Amygdala (tissue), 56 donors: ENCODE measurements around the gene SMC6.

Experiments used
- DNase-seq, 56 donors: peaks; one replicate each; lab custom pipeline; 2025; lab: John Stamatoyannopoulos, UW

Gene SMC6, protein sequence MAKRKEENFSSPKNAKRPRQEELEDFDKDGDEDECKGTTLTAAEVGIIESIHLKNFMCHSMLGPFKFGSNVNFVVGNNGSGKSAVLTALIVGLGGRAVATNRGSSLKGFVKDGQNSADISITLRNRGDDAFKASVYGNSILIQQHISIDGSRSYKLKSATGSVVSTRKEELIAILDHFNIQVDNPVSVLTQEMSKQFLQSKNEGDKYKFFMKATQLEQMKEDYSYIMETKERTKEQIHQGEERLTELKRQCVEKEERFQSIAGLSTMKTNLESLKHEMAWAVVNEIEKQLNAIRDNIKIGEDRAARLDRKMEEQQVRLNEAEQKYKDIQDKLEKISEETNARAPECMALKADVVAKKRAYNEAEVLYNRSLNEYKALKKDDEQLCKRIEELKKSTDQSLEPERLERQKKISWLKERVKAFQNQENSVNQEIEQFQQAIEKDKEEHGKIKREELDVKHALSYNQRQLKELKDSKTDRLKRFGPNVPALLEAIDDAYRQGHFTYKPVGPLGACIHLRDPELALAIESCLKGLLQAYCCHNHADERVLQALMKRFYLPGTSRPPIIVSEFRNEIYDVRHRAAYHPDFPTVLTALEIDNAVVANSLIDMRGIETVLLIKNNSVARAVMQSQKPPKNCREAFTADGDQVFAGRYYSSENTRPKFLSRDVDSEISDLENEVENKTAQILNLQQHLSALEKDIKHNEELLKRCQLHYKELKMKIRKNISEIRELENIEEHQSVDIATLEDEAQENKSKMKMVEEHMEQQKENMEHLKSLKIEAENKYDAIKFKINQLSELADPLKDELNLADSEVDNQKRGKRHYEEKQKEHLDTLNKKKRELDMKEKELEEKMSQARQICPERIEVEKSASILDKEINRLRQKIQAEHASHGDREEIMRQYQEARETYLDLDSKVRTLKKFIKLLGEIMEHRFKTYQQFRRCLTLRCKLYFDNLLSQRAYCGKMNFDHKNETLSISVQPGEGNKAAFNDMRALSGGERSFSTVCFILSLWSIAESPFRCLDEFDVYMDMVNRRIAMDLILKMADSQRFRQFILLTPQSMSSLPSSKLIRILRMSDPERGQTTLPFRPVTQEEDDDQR

DNA sequence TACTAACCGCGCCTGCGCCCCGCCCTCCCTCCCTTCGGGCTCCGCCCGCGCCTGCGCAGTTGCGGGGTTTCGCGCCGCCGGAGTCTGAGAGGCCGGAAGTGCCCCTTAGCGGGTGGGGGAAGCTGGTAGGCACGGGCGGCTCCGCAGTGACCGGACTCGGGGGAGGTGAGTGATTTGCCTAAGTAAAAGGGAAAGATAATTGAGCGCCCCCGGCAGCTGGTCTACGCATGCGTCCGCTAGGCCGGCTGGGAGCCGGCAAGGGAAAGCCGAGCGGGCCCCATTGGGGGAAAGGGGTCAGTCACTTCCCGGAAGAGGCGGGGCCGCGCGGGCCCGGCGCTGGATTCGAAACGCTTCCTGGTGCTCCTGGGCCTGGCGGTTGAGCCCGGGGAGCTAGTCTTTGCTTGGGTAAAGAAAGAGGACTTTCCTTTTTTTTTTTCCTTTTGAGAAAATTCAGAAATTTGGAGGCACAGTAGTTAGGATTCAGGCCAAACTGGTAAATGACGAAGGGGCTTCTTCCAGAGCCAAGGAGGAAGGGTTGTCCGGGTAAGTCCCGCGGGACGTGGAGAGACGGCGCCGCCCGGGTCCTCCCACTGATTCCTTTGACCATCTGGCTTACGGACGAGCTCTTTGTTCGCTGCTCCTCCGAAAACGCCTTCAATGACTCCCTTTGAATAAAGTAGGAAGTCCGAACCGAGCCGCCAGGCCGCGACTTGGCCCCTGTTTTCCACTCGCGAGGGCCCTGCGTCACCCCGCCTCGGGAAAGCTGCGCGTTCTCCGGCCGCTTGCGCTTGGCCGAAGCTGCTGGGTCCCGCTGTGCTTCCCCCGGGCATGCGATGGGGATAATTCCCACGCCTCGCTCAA, at the start of gene SMC6, which contains the start of gene GEN1:
TSS of gene SMC6 (minus strand) at position 8 of the 861 bp plus-strand sequence. CDS start 7,864 bp downstream, outside the sequence.
TSS of gene GEN1 (plus strand) at position 336 of the 861 bp plus-strand sequence. CDS start 5,806 bp downstream, outside the sequence.
- DNase-seq = peak; percentile 59 to 100 (median 90)

DNA sequence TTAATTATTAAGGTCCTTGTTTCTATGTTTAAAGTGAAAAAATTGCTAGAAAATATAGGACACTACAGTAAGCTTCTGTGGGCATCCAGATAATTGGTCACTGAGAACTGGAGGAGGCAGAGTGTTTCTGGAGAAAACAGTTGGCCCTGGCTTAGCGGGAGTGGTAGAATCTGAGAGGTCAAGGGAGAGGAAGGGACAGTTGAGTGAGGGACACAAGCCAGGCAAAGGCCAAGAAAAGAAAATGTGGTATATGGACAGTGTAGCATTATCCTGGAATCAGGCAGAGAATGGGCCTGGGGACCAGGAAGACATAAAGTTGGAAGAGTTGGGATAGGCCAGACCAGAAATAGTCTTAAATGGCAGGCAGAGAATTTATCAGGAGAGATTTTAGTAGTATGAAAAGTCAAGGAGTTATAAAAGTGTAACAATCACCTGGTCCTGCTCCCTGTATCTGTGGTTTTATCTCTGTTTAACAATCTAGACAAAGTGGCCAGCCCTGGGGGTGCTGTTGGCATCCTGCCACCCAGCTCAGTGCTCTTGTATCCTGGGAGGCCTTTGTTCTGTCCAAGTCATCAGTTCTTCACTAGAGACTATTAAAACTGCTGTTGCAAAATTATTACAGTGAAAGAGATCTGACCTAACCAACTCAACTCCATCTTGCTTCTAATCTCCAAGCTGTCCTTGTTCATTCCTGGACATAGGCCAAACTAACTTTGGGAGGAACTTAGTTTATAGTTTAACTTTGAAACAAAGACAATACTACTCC, 47.3 kb upstream of the SMC6 start:
- no peak for DNase-seq

DNA sequence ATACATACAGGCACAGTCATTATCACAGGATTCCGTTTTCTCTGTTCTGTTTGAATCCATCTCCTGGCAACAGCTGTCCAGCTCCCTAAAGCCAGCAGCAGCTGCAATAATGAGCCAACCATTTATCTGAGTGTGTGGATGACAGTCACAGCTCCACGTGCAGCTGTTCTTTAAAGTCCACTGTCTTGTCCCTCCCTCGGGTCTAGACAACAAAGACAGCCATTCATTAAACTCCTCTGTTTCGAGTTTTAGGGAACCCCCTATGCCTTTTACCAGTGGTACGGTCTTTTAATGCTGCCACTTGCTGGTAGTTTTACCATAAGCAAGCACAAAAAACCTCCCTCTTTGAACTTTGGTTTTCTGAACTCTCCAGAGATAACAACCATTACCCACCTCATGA, 46.6 kb upstream of the SMC6 start:
- DNase-seq = peak in 12 of 56 donors; percentile 10 to 47 (median 22)

DNA sequence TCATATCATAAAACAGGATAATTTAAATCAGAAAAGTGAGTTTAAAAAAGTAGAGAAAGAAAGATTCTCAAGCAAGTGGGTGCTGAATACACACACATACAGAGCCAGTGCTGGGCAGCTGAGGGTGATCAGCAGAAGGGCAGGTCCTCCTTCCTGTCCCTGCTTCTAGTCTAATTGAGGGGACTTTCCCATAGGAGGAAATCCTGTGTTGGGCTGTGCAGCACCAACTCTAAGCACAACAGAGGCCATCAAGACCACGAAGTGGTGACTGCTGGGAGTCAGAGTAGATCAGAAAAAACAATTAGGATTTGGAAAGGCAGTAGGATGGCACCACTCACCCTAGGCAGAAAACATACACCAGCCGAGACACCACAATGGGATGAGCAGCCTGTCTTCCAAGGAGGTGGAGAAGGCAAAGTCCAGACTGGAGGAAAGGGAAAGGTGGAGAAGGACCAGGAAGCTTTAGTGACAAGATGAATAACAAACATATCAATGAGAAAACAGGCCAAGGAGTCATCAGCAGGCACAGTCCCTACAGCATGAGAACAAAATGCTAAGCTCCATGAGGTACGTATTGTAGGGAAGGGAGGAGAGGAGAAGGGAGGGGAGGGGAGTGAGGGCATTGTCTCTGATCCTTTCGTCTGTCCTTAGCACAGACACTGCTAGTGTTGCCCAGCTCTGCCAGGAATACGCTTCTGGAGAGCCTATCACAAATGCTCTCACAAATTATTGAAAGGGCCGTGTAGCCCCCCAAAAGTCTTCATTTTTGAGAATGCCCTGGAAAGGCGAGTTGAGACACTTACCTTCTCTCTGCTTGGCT, 45.9 kb upstream of the SMC6 start:
- no peak for DNase-seq

DNA sequence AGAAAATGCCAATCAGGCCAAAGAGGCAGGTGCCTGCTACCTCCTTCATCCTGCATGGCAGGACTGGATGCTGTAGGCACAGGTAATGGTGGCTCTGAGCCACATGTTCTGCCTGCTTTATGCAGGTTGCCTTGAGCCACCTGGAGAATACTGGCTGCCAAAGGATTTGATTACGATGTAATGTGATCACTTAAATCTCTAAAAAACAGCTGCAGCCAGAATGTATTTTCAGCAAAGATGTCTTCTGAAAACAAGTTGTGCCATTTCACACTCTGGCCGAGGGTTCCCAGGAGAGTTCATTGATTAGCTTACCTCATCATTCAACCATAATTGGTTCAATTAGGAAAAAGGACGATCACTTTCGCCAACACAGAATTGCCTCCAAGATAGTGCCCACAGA, 44.7 kb upstream of the SMC6 start:
- no peak for DNase-seq

DNA sequence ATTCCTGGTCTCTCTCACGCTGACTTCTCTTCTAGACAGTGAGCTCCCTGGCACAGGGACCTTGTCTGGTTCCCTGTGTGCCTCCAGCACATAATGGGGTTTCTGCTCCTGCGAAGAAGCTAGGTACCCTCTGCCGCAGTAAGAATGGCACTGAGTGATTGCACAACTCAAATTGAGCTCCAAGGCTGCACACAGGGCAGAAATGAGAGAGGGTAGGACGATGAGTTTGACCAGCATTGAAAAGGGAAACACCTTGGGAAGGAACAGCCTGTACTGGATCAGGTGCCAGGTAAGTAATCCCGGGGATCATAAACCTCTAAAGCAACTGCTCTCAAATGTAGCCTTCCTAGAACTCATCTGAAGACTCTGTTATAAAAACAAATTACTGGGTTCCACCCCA, 41.7 kb upstream of the SMC6 start:
- no peak for DNase-seq

DNA sequence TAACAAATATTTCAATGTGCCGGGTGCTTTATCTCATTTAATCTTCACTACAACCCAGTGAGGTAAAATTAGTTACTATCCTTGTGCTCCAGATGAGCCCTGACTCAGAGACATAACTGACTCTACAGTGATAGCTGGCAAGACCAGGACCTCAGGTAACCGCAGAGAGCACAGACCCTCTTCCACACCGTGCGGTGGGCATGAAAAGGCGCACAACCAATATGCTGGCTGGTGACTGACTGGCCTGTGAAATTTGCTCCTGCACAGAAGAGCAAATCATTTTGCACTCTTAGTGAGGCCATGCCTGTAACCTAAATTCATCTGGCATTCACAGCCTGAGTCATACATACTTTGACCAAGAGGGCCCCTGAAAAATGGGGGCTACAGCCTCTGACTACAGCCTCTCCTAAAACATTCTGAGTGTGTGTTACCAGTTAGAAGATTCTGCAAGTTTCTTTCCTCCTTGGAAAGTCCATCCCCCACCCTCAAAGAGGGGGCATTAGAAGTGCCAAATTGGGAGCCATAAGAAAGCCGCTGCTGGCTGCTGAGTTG, 40.3 kb upstream of the SMC6 start:
- DNase-seq = no peak

DNA sequence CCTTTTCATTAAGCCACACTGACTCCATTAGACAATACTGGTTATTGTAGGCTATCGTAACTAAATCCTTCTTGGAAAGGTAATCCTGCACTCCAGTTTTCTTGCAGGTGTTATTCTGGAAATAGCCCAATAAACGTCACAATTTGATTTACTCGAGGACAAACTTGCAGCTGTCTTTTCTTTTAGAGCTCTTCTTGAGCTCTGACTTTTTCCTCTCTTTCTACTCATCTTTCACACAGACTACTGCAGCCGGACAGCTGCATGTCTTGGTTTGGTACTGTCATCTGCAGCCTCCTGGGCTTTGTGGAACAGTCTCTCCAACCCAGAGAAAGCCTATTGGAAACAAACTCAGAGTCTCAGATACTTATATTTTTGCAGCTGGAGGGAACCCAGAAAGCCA, 39.7 kb upstream of the SMC6 start:
- DNase-seq = no peak

DNA sequence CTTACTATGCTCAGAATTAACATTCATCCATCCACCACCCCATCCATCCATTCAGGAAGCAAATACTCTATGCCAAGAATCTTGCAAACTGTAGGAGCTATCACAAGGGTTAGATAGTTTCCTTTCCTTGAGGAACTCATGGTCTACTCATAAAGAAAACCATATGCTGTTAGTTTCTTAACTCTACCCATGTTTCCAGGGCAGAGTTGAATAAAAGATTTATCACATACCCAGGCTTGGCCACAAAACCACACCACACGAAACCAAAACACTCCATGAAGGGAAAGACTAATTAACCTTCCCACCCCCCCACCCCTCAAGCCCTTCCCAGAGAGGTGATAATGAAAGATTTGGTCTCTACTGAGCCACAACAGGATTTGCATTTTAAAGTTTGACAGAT, 38.9 kb upstream of the SMC6 start:
- no peak for DNase-seq

DNA sequence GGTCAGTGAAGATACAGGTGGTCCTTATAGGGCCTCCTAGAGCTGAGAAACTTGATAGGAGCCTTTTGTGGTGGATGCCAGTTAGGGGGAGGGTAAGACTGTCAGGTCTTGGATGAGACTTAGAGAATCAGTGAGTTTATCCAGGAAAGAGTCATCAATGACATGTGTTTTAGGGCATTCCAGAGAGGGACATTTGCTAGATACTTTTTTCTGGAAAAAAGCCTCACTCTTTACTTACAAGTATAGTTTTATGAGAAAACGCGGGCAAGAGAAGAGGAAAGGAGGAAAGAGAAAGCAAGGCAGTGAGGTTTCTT, 38.2 kb upstream of the SMC6 start:
- DNase-seq = no peak

DNA sequence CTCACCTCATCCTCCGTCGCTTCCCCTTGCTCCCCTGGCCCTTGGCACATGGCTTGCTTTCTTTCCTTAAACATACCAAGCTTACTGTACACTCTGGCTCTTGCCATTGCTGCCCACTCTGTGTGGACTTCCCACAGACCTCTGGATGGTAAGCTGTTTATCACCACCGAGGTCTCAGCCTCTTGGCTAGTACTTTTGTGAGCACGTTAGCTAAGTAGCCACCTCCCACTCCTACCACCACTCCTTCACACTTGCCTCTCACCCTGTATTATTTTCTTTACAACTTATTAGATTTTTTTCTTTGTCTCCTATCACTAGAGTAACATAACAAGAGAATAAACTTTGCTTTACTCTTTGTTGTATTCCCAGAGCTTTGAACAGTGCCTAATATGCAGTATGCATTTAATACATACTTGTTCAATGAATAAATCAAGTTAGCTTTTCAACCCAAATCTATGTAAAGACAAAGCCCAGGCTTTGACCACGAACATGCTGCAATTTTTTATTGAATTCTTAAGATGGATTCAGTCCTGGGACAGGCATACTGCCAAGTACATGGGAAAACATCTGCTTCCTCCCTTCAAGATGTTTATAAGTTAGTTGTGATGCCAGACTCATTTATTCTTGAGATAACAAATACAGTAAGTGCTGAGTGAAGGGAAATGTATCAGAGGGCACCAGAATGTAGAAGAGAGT, 37.7 kb upstream of the SMC6 start:
- no peak for DNase-seq

DNA sequence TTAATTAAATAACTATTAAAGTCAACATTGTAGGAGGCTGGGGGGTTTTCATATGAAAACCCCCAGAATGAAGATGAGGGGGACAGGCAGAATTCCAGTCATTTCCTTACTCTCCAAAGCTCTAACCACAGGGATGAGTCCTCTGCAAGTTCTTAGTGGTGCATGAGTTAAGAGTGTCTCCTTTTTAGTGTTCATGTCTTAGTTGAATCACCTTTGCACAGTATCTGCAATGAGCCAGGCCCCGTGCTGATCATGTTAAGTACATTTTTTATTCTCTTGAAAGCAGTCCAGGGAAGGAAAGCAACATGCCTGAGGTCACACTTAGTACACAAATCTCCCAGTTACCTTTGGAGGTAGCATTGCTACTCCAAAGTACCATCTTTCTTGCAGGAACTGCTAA, 36.9 kb upstream of the SMC6 start:
- DNase-seq = no peak

DNA sequence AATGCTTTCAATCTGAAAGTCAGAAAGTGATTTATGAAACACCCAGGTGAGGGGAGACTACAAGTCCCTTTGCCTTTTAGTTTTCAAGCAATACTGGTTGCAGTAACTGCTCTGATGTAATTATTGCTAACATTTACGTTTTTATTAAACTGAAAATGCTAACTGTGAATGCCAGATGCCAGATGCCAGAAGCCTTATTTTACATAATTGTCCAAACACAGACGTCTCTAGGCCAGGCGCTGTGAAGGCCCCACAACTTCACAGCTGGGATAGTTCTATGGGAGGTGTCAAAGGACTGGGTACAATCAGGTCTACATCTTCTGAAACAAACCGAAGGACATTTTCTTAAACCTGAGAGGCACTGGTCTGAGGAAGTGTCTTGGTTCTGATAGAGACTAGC, 35.2 kb upstream of the SMC6 start:
- no peak for DNase-seq

DNA sequence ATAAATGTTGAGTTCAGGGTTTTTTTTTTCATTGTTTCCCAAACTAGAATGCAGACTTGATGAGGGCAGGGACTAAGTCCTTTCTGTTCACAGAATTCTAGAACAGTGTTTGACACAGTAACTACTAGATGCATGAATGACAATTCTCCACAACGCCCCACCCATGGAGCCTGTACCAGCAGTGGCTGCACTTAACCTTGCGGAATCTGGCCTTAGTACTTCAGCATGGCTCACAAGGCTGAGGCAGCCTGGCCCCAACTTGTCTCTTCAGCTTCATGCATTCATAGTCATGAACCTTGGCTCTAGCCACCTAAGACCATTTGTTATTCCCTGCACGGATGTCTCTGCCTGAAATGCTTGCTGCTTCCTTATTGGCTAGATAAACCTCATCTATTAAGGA, 33.1 kb upstream of the SMC6 start:
- no peak for DNase-seq

DNA sequence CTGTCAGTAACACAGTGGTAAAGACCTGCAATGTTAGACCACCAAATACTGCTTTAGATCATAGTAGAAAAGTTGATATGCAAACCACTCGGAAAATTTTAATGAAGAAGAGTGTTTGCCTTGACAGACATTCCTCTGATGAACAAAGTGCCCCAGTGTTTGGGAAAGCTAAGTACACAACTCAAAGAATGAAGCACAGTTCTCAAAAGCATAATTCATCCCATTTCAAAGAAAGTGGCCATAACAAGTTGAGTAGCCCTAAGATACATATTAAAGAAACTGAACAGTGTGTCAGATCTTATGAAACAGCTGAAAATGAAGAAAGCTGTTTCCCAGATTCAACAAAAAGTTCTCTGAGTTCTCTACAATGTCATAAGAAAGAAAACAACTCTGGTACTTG, 27.9 kb upstream of the SMC6 start:
- DNase-seq = no peak

DNA sequence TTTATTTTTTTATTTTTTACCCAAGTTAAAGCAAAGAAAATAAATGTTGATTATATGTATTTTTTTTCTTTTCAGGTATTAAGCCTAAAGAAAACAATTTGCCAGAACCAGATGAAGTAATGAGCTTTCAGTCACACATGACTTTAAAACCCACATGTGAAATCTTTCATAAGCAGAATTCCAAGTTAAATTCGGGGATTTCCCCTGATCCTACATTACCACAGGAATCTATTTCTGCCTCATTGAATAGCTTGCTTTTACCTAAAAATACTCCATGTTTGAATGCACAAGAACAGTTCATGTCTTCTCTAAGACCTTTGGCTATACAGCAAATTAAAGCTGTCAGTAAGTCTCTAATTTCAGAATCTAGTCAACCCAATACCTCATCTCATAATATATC, 26.9 kb upstream of the SMC6 start:
- DNase-seq = no peak

DNA sequence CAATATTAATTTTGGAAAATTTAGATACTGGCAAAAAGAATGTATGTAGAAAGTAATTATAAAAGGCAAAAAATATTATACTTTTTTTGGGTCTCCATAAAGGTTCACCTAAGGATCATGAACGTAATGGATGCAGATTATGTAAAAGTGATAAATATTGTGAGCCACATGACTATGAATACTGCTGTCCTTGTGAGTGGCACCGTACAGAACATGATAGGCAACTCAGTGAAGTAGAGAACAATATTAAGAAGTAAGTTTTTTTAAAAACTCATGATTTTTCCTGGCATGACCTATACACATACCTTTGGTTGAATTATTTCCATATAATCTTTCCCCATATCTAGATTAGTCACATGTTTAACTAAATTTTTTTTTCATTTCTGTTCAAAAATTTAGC, 18.9 kb upstream of the SMC6 start:
- no peak for DNase-seq

DNA sequence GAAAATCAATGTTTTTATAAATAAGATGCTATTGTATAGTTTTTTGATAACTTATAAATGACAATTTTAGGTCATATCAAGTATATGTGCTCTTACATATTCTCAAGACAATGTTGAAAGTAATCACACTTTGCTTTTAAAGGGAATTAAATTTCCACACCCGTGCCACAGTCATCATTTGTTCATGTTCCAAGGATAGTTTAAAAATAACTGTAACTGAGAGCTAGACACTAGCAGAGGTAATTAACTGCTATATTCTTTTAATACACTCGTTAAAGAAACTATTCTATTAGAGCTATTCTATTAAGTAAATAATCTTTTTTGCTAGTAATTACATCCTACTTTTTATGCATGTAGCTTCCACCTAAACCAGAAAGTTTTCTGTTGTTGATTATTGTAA, 18.3 kb upstream of the SMC6 start:
- DNase-seq = no peak
